Stimulated activated CD8-positive, alpha-beta memory T cell treated with anti-CD3 and anti-CD28 coated beads, Interleukin-15, amount 100 ng/mL, for 4 hours (primary cell): ENCODE data around the gene BANP.
"Not testable (repeated sequence)": the region's sequence is repeated elsewhere in the genome, so short reads cannot be mapped to it uniquely, and the experiment has no call there.

Source experiments
- DNase-seq, 2 donors: peaks; one replicate each; pipeline ENCODE4 v3.0.0-alpha.2; 2020; ENCODE audit warnings: low read depth in 2 of 2

The BANP gene

GRCh38 chr16:88047462-88047861 is 96.2 kb downstream of the BANP start:
- DNase-seq, result no peak

- DNase-seq, result no peak
Observed at GRCh38 chr16:88048985-88049384, 97.8 kb downstream of the BANP start.

GRCh38 chr16:88049561-88050545 is 98.6 kb downstream of the BANP start:
- DNase-seq, result no peak

- DNase-seq, result no peak
Observed at GRCh38 chr16:88050952-88051660, 99.9 kb downstream of the BANP start.

GRCh38 chr16:88052661-88053060 is 101.4 kb downstream of the BANP start:
- DNase-seq, result no peak

GRCh38 chr16:88053479-88053878 is 102.2 kb downstream of the BANP start:
- DNase-seq, result not testable (repeated sequence)

- DNase-seq, result no peak
Observed at GRCh38 chr16:88055356-88055755, 104.1 kb downstream of the BANP start.

- DNase-seq, result no peak
Observed at GRCh38 chr16:88056212-88056611, 105.0 kb downstream of the BANP start.

- DNase-seq, result no peak
Observed at GRCh38 chr16:88057656-88058055, 106.4 kb downstream of the BANP start.

GRCh38 chr16:88058136-88058535 is 106.9 kb downstream of the BANP start:
- no peak for DNase-seq

- DNase-seq, result no peak
Observed at GRCh38 chr16:88058817-88059216, 107.6 kb downstream of the BANP start.

- no peak for DNase-seq
Observed at GRCh38 chr16:88059701-88060386, 108.6 kb downstream of the BANP start.

GRCh38 chr16:88060524-88061219 is 109.4 kb downstream of the BANP start:
- no peak for DNase-seq

- DNase-seq, result no peak
Observed at GRCh38 chr16:88061346-88062110, 110.3 kb downstream of the BANP start.

GRCh38 chr16:88062341-88063210 is 111.3 kb downstream of the BANP start:
- DNase-seq, result no peak

GRCh38 chr16:88063211-88063773 is 112.1 kb downstream of the BANP start:
- DNase-seq, result no peak

- DNase-seq, result no peak
Observed at GRCh38 chr16:88064011-88064888, 113.0 kb downstream of the BANP start.

- DNase-seq, result no peak
Observed at GRCh38 chr16:88064889-88065746, 113.9 kb downstream of the BANP start.
